Stimulated activated memory B cell treated with anti-CD40 and anti-IgM and Interleukin-4, amounts not matched to agents 10 μg/mL and 1 μg/mL and 100 μg/mL, for 72 hours (primary cell): ENCODE results near the gene FADS6.

Source experiments
- ATAC-seq: fragments of 150-1000 bp; cut with Tn5 transposase; 2 replicates; pipeline ENCODE4 v1.10.0; 2021
- H3K27ac Mint-ChIP-seq: one replicate; pipeline ENCODE4 v1.8.0; 2022; ENCODE audit warnings: mild to moderate bottlenecking, mixed read lengths
- H3K27me3 Mint-ChIP-seq: one replicate; pipeline ENCODE4 v1.8.0; 2022; ENCODE audit warnings: mixed read lengths
- H3K36me3 Mint-ChIP-seq: one replicate; pipeline ENCODE4 v1.8.0; 2022; ENCODE audit warnings: mixed read lengths
- H3K4me1 Mint-ChIP-seq: one replicate; pipeline ENCODE4 v1.8.0; 2022; ENCODE audit warnings: mixed read lengths
- H3K4me3 Mint-ChIP-seq: one replicate; pipeline ENCODE4 v1.8.0; 2022; ENCODE audit warnings: mild to moderate bottlenecking, moderate library complexity, mixed read lengths
- H3K9me3 Mint-ChIP-seq: one replicate; pipeline ENCODE4 v1.8.0; 2022; ENCODE audit warnings: mixed read lengths

FADS6 gene

DNA sequence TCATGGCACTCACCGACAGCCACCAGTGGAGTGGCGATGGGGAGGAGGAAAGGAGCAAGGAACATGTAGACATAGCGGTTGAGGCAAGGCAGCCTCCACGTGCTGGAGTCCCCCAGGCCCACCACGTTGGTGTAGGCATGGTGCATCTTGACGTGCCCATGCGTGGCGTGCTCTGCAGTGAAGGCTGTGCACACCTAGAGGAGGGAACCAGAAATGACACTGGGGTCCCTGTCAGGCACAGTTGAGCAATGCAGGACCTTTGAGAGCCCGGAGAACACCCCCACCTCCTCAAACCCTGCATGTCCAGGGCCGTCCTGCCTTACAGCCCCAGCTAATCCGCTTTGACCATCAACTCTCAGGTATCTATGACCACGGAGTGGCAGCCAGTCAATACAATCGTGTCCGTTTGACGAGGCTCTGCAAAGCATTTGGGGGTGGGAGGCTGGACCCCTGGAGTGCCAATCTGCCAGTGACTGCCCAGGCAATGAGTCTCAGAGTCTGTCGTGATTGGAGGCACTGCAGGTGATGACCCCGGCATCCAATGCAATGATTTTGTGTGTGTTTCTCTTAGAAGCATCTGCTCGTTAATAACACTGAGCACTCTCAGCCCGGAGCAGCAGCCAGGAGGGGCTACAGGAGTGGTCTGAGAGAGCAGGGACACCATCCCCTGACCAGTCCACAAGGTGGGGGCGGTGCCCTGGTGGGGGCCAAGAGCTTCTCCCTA is 10.8 kb downstream of the FADS6 start:
- Mint-ChIP-seq H3K4me3 (no peak overlapping the region), H3K27ac (no peak overlapping the region), H3K36me3 (no peaks in the 10 kb centered on the region), H3K9me3 (no peaks in the 10 kb centered on the region), H3K4me1 (no peaks in the 10 kb centered on the region), H3K27me3 (peaks cover 70% of the 10 kb centered on the region)
- ATAC-seq, result no peak

DNA sequence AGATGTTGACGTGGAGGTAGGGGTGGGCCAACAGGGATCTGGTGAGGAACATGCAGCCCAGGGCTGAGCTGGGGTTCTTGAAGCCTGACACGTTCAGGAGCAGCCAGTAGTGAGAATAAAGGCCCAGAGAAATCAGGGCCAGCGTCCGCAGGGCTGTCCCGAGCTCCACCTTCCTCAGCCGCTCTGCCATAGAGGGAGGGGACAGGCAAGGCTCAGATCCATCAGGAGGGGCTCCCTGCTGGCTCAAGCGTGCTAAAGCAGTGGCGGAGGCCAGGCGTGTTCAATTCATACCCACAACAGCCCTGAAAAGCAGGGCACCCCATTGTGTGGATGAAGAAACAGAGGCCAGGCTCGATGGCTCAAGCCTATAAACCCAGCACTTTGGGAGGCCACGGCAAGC is 12.4 kb downstream of the FADS6 start:
- no peaks in the 10 kb centered on the region for H3K4me1 Mint-ChIP-seq
- H3K4me3 Mint-ChIP-seq, result no peak overlapping the region
- no peak for ATAC-seq
- H3K36me3 Mint-ChIP-seq, result no peaks in the 10 kb centered on the region
- H3K27me3 Mint-ChIP-seq, result peaks cover 54% of the 10 kb centered on the region
- no peak overlapping the region for H3K27ac Mint-ChIP-seq
- H3K9me3 Mint-ChIP-seq, result no peaks in the 10 kb centered on the region

DNA sequence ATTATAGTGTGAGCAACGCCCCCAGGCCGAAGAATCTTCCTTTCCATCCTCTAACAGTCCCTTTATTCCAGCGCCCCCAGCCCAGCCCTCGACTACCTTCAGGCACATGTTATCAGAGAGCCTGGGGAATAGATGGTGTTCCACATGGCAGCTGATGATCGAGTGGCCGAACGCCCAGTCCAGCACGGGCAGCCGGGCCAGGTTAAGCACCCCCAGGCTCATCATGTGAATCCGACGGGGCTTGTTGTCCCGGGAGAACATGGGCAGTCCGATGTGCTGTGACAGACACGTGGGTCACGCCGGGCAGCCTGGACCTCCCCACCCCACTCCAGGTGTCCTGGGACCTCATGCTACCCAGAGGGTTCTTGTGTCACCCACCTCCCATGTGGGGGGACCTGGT is 14.1 kb downstream of the FADS6 start:
- Mint-ChIP-seq H3K36me3 (no peaks in the 10 kb centered on the region), H3K9me3 (no peaks in the 10 kb centered on the region), H3K4me1 (no peaks in the 10 kb centered on the region), H3K27me3 (peaks cover 38% of the 10 kb centered on the region), H3K27ac (no peak overlapping the region), H3K4me3 (no peak overlapping the region)
- no peak for ATAC-seq

DNA sequence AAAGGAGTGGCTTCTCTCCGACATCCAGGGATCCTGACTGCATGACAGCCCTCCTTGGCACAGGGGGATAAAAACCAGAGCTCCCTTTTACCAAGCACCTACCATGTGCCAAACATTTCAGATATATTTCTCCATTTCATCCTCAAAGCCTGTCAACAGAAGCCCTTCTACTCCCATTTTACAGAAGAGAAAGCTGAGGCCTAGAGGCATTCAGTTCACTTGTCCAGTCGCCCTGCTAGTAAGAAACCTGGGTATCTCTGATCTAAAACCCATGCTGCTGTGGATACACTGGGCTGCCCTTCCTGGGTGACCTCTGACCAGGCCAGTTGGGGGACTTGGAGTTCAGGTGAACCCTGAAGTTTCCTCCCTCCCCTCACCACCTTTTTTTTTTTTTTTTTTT is 14.8 kb downstream of the FADS6 start:
- Mint-ChIP-seq H3K27ac (no peak overlapping the region), H3K27me3 (peaks cover 31% of the 10 kb centered on the region), H3K9me3 (no peaks in the 10 kb centered on the region), H3K36me3 (no peaks in the 10 kb centered on the region), H3K4me3 (no peak overlapping the region), H3K4me1 (peaks cover 5% of the 10 kb centered on the region)
- ATAC-seq, result no peak

DNA sequence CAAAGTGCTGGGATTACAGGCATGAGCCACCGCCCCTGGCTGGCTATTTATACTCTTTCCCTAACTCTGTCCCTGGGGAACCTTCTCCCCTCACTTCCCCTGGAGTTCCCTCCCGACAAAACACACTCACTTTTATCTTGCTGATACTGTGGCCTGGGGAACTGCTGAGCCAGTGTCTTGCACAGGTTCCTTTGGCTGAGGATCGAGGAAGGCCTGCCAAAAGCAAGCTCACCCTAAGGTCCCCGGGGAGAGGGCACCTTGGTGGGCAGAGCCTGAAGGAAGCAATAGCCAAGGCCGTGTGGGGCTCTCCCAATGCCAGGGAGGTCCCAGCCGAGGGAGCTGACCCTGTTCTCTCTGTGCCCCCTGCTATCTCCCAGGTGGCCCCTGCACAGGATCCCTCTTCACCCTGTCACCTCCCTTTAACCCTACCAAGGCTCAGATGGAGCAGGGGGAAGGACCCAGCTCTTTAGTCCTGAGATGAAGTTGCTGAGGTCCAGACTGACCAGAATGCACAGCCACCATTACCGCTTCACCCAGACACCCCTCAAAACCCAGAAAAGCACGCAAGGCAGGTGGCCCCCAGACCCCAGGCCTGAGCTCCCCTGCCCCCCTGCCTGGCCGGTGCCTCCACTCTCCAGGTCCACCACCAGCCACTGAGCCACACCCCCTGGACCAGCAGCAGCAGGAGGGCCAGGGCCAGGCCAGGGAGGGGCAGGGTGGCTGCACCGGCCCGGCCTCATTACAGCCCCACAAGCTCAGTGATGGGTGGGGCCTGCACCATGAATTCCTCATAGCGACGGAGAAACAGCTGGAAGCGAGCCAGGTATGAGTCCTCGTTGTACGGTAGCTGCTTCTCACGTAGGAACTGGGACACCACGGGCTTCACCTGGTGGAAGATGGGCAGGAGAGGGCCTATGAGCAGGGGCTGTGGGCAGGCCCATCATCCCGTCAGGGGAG is 15.6 kb downstream of the FADS6 start:
- Mint-ChIP-seq H3K9me3 (no peaks in the 10 kb centered on the region), H3K27ac (no peak overlapping the region), H3K27me3 (peaks cover 23% of the 10 kb centered on the region), H3K36me3 (no peaks in the 10 kb centered on the region), H3K4me1 (peaks cover 6% of the 10 kb centered on the region), H3K4me3 (no peak overlapping the region)
- ATAC-seq, result no peak

DNA sequence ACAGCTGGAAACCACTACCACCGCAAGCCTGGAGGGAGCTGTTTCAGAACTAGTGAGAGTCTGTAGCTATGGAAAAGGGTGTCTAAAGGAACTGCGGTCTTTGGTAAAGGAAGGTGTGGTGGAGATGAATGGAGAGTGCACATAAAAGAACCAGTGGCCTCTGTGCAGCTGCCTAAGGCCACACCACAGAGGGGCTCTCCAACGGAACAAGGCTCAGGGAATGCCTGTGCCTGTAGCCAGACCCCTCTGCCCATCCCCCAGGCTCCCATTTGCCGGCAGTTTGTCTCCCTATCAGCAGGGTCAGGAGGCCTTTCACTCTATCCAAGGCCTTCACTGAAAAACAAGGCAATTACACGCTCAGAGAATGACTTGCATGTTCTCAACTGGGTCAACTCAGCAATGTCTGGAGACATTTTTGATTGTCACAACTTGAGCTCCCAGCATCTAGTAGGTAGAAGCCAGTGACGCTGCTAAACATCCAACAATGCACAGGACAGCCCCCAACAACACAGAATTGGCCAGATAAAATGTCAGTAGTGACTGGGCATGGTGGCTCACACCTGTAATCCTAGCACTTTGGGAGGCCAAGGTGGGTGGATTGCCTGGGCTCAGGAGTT is 17.3 kb downstream of the FADS6 start:
- H3K9me3 Mint-ChIP-seq, result no peaks in the 10 kb centered on the region
- H3K4me1 Mint-ChIP-seq, result peaks cover 23% of the 10 kb centered on the region
- no peak for ATAC-seq
- H3K27me3 Mint-ChIP-seq, result peaks cover 5% of the 10 kb centered on the region
- H3K4me3 Mint-ChIP-seq, result no peak overlapping the region
- no peak overlapping the region for H3K27ac Mint-ChIP-seq
- H3K36me3 Mint-ChIP-seq, result no peaks in the 10 kb centered on the region

DNA sequence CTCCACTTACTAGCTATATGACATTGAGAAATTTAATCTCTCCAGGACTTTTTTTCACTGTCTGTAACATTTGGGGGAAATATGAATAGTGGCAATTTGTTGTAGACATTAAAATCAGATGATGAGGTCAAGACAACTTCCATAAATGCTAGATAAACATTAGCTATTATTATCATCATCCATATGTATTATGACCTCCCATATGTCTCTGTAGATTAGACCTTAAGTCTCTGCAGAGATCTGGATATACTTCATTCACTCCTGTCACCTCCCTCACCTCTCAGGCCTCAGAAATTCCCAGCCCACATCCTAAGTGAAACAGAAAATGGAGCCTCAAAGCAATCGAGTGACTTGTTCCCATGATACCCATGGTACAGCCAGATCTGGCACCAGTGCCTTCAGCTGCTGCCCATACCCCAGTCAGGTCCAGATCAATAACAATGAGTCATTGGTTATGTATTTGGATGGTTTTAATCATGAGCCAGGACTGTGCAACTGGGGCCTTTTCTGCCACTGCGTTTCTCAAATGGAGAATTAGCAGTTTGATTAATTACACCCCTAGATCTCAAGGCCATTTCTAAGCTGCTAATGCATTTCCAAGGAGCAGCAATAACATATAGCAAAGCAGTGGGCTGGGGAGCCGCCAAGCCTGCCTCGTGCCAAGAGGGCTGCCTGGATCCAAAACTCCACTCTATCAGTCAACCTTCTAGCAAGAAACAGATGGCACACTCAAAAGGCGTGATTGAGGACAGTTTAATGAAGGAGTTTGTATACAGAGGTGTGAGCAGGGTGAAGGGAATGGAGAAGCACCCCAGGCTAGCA is 18.1 kb downstream of the FADS6 start:
- Mint-ChIP-seq H3K27ac (no peak overlapping the region), H3K9me3 (no peaks in the 10 kb centered on the region)

DNA sequence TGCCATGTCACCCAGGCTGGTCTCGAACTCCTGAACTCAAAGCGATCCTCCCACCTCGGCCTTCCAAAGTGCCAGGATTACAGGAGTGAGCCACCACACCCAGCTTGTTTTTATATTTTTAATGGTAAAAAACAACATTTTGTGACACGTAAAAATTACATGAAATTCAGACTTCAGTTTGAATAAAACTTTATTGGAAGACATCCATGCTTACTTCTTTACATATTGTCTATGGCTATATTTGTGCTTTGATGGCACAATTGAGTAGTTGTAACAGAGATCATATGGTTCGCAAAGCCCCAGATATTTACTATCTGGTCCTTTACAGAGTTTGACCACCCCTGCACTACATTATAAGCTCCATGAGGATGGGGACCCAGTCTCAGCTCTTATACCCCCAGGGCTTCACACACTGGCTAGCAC is 18.8 kb downstream of the FADS6 start:
- no peaks in the 10 kb centered on the region for H3K27me3 Mint-ChIP-seq
- H3K4me1 Mint-ChIP-seq, result peaks cover 25% of the 10 kb centered on the region
- ATAC-seq, result no peak
- H3K4me3 Mint-ChIP-seq, result no peak overlapping the region
- H3K27ac Mint-ChIP-seq, result no peak overlapping the region
- H3K36me3 Mint-ChIP-seq, result no peaks in the 10 kb centered on the region
- no peaks in the 10 kb centered on the region for H3K9me3 Mint-ChIP-seq

More for the DNA sequence above, 18.1 kb downstream of the FADS6 start:
- Mint-ChIP-seq H3K4me3 (no peak overlapping the region), H3K27me3 (no peaks in the 10 kb centered on the region), H3K36me3 (no peaks in the 10 kb centered on the region), H3K4me1 (peaks cover 24% of the 10 kb centered on the region)
- ATAC-seq, result no peak

DNA sequence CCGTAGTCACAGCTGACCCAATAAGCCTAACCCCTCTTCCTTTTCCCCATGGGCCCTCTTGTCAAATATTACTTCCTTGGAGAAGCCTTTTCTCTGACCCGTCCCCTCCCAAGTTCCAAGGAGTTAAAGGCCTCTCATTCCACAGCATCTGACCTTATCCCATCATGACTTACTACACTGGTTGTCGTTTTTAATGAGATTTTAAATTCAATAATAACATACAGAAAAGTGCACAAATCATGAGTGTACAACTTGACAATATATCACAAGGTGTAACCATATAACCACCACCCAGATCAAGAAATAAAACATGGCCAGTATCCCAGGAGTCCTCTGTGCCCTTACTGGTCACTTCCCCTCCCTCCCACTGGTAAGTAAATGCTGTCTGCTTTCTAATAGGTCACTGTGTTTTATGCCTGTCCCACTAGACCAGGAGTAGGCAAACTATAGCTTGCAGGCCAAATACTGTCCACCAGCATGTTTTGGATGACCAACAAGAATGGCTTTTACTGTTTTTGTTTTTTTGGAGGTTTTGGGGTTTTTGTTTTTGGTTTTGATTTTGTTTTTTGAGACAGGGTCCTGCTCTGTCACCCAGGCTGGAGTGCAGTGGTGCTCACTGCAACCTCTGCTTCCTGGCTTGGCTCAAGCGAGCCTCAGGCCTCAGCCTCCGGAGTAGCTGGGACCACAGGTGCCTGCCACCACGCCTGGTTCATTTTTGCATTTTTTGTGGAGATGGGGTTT is 19.4 kb downstream of the FADS6 start:
- Mint-ChIP-seq H3K9me3 (no peaks in the 10 kb centered on the region), H3K4me3 (peak overlapping the region; percentile 86)

DNA sequence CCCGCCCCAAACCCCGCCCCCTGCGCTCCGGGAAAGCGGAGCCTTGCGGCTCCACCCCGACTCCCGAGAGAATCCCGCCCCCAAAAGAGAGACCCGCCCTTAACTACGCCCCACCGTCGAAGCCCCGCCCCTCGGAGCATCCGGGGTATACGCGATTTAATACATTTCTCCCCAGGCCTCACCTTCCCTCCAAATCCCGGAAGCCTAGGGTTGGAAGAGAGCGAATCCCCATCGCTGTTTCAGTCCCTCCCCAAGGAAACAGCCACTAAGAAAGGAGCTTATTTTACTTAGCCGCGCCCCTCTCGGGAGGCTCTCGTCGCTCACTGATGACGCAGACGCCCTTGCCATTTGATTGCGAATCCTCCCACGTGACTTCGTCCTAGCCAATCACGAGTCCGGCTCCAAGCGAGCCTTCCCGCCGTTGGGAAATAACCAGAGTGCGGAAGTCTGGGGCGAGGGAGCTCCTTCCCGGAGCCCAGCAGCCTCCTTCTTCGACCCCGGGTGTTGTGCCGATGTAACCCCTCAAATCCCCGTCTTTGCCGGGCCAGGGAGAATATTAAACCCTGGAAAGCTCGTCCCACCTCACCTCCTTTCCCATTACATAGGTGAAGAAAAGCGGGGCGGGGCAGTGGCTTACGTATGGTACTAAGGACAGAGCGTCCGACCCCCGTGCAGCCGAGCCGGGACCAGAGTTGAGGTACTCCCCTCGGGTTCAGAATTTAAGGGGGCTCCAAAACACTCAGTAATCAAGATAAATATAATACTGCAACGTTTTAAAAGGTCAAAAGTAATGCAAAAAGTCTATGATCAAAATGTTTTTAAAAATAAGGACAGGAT is 20.2 kb downstream of the FADS6 start:
- H3K9me3 Mint-ChIP-seq, result no peaks in the 10 kb centered on the region
- H3K4me1 Mint-ChIP-seq, result peaks cover 30% of the 10 kb centered on the region
- H3K27ac Mint-ChIP-seq, result peak overlapping the region; percentile 85
- H3K4me3 Mint-ChIP-seq, result peak overlapping the region; percentile 86
- H3K27me3 Mint-ChIP-seq, result no peaks in the 10 kb centered on the region
- peak; percentile 98 for ATAC-seq
- H3K36me3 Mint-ChIP-seq, result no peaks in the 10 kb centered on the region

More for the DNA sequence above, 19.4 kb downstream of the FADS6 start:
- H3K4me1 Mint-ChIP-seq, result peaks cover 30% of the 10 kb centered on the region
- ATAC-seq, result no peak
- no peaks in the 10 kb centered on the region for H3K27me3 Mint-ChIP-seq
- peak overlapping the region; percentile 85 for H3K27ac Mint-ChIP-seq
- no peaks in the 10 kb centered on the region for H3K36me3 Mint-ChIP-seq

DNA sequence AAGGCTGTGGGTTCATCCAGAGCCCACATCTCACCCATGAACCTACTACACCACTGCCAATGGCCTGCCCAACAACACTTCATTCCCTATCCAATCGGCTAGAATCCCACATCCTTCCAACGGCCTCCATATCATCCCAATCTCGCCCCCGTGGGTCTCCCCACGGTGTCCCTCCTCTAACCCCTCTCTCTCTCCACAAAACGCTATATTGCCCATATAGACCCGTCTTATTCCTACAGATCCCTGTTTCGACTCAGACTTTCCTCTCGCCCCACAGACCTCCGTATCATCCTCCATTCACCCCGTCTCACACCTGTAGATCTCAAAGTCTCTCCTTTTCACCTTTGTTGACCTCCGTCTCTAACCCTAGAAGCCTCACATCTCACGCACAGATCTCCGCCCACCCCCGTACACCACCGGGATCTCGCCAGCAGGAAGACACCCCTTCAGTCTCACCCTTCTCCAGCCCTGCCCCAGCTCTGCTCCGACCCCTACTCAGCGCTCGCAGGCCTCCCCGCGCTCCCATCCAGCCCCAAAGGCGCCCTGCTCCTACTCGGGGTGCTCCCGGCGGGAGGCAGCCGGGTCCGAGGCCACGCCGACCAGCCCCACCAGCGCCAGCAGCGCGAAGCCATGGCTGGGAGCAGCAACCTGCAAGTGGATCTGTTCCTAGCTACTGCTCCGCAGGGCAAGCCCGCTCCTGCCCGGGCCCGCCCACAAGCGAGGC is 21.0 kb downstream of the FADS6 start, which contains the start of gene FDXR:
Gene FDXR (minus strand): TSS at position 682 of the 724 bp plus-strand sequence. CDS start 50 bp downstream, at position 632.
- ATAC-seq, result peak; percentile 14
- no peaks in the 10 kb centered on the region for H3K9me3 Mint-ChIP-seq
- peak within 1 kb of the TSS; percentile 85 for H3K27ac Mint-ChIP-seq
- H3K36me3 Mint-ChIP-seq, result no peaks in the 10 kb centered on the region
- H3K27me3 Mint-ChIP-seq, result no peaks in the 10 kb centered on the region
- peaks cover 30% of the 10 kb centered on the region for H3K4me1 Mint-ChIP-seq
- peak within 1 kb of the TSS; percentile 86 for H3K4me3 Mint-ChIP-seq

DNA sequence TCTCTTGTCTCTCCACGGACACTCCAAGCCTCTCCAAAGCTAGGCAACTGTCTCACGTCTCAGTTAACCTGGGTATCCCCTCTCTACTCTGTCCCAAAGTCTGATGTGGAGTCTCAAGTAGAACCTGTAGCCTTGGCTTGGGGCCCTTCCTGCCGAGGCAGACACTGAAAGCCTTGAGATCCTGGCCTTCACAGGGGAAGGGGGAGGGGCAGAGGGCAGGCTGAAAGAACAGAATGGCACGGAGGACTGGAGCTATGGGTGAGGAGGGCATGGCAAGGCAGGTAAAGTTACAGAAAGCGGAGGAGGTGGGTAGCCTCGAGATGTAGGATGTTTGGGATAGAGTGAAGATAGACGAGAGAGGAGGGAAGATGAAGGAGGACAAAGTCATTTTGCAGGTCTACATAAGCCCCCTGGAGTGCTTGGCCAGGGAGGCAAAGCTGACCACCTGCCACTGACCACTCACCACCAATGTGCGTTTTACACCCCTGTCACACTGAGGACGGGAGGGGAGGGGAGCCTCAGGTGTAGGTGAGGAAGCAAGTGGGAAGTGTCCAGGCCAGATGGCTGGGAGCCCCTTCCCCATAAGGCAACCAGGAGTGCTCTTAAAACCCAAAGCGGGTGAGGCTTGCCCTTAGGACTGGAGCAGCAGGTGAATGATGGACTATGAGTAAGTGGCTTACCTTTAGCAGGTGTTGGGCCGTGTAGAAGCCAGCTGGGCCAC is 21.9 kb downstream of the FADS6 start:
- Mint-ChIP-seq H3K27me3 (no peaks in the 10 kb centered on the region), H3K4me1 (peaks cover 30% of the 10 kb centered on the region), H3K9me3 (no peaks in the 10 kb centered on the region), H3K4me3 (peak overlapping the region; percentile 51), H3K36me3 (no peaks in the 10 kb centered on the region), H3K27ac (no peak overlapping the region)
- no peak for ATAC-seq
